Measurements from ENCODE around the gene ACAD9.
"Not testable (repeated sequence)": the region's sequence is repeated elsewhere in the genome, so short reads cannot be mapped to it uniquely, and the experiment has no call there.

GRCh38 chr3:128880455-128880854 lies 1.0 kb downstream of the ACAD9 start:
- not testable (repeated sequence) for TF ChIP-seq CTCF (IDR thresholded peaks at IDR 0.05); EZH2 (IDR thresholded peaks at IDR 0.05; ENCODE audit: borderline replicate concordance, insufficient read depth, low read depth, low read length, poor library complexity, severe bottlenecking)

Measured in B cell (primary cell).